Neuronal stem cell (in vitro differentiated cells): Measurements from ENCODE around the gene LOXL3.
A peak's percentile ranks its signal among the peaks of the same experiment; 100 is the strongest.

ENCODE experiments used
- DNase-seq: peaks from one replicate; pipeline ENCODE4 v3.0.0-alpha.2; 2013; ENCODE audit warnings: low spot score
- H2AFZ ChIP-seq: one replicate; pipeline ENCODE4 v1.6.1; 2013; ENCODE audit warnings: mild to moderate bottlenecking, low read length, inconsistent platforms
- H2AK5ac ChIP-seq: 2 replicates; pipeline ENCODE4 v1.6.1; 2013; ENCODE audit warnings: low read depth, mild to moderate bottlenecking, inconsistent platforms, low read length, moderate library complexity, mixed read lengths
- H2BK120ac ChIP-seq: 2 replicates; pipeline ENCODE4 v1.6.1; 2013; ENCODE audit warnings: low read depth, mild to moderate bottlenecking, inconsistent platforms, low read length, moderate library complexity, mixed read lengths
- H2BK12ac ChIP-seq: one replicate; pipeline ENCODE4 v1.6.1; 2013; ENCODE audit warnings: low read length, inconsistent platforms
- H2BK15ac ChIP-seq: 2 replicates; pipeline ENCODE4 v1.6.1; 2013; ENCODE audit warnings: mild to moderate bottlenecking, low read length, inconsistent platforms, mixed read lengths
- H2BK5ac ChIP-seq: one replicate; pipeline ENCODE4 v1.6.1; 2013; ENCODE audit warnings: inconsistent platforms, mild to moderate bottlenecking, low read length, moderate library complexity
- H3K14ac ChIP-seq: one replicate; pipeline ENCODE4 v1.6.1; 2013; ENCODE audit warnings: low read length, inconsistent platforms
- H3K18ac ChIP-seq: 2 replicates; pipeline ENCODE4 v1.6.1; 2013; ENCODE audit warnings: low read length, inconsistent platforms
- H3K23ac ChIP-seq: 2 replicates; pipeline ENCODE4 v1.6.1; 2013; ENCODE audit warnings: low read depth, mild to moderate bottlenecking, mixed read lengths, low read length, inconsistent platforms; ENCODE audit not compliant: poor library complexity
- H3K27ac ChIP-seq: replicated peaks from 3 replicates; pipeline ENCODE4 v1.5.1; 2013; ENCODE audit warnings: low read length, inconsistent platforms
- H3K27me3 ChIP-seq, 3 experiments: 2 replicates each; pipeline ENCODE4 v1.6.1; 2013; ENCODE audit warnings: low read length in 3 of 3, mild to moderate bottlenecking in 2 of 3, inconsistent platforms in 1 of 3, low read depth in 1 of 3, mixed read lengths in 1 of 3, moderate library complexity in 1 of 3; ENCODE audit not compliant: control insufficient read depth in 3 of 3, insufficient read depth in 3 of 3
- H3K36me3 ChIP-seq, 2 donors: replicated peaks in 1 of 2; 2 replicates each; pipeline ENCODE4 v1.6.1; 2013; ENCODE audit warnings: low read length in 2 of 2; ENCODE audit not compliant: control insufficient read depth in 2 of 2, insufficient read depth in 2 of 2
- H3K4ac ChIP-seq: 2 replicates; pipeline ENCODE4 v1.6.1; 2013; ENCODE audit warnings: inconsistent platforms, mild to moderate bottlenecking, low read length, moderate library complexity
- H3K4me1 ChIP-seq, 2 donors: 1 replicate in 1 of 2; 2 replicates in 1 of 2; pipeline ENCODE4 v1.6.1; 2013; ENCODE audit warnings: low read length in 2 of 2, low read depth in 1 of 2; ENCODE audit not compliant: control insufficient read depth in 2 of 2, insufficient read depth in 1 of 2
- H3K4me2 ChIP-seq: one replicate; pipeline ENCODE4 v1.6.1; 2013; ENCODE audit warnings: mild to moderate bottlenecking, low read length, inconsistent platforms; ENCODE audit not compliant: insufficient read depth, poor library complexity, severe bottlenecking
- H3K4me3 ChIP-seq, 2 donors: 2 replicates each; pipeline ENCODE4 v1.5.1; 2013; ENCODE audit warnings: low read length in 2 of 2, mild to moderate bottlenecking in 2 of 2, inconsistent platforms in 1 of 2, moderate library complexity in 1 of 2
- H3K79me1 ChIP-seq: one replicate; pipeline ENCODE4 v1.6.1; 2013; ENCODE audit warnings: low read depth, mild to moderate bottlenecking, inconsistent platforms, low read length, moderate library complexity
- H3K9ac ChIP-seq: one replicate; pipeline ENCODE4 v1.6.1; 2013; ENCODE audit warnings: mild to moderate bottlenecking, low read depth, low read length, inconsistent platforms; ENCODE audit not compliant: poor library complexity
- H3K9me3 ChIP-seq, 2 donors: replicated peaks in 1 of 2; 2 replicates each; pipeline versions ENCODE3 to v1.6.1; 2013; ENCODE audit warnings: low read length in 2 of 2, mild to moderate bottlenecking in 2 of 2, inconsistent platforms in 1 of 2, low read depth in 1 of 2, mixed read lengths in 1 of 2, moderate library complexity in 1 of 2; ENCODE audit not compliant: control insufficient read depth in 2 of 2, insufficient read depth in 1 of 2
- H4K8ac ChIP-seq: one replicate; pipeline ENCODE4 v1.6.1; 2013; ENCODE audit warnings: low read depth, mild to moderate bottlenecking, inconsistent platforms, low read length, moderate library complexity
- H4K91ac ChIP-seq: one replicate; pipeline ENCODE4 v1.6.1; 2013; ENCODE audit warnings: low read length, low read depth, mild to moderate bottlenecking, inconsistent platforms; ENCODE audit not compliant: poor library complexity
- WGBS, 2 donors: extraction: QIAGEN DNeasy Blood & Tissue Kit; methylation state at CpG; one replicate each; pipeline ENCODE4 v1.1.7; 2013; ENCODE audit warnings: missing lambda C conversion rate in 2 of 2, mixed read lengths in 1 of 2; ENCODE audit not compliant: insufficient read length in 2 of 2, insufficient replicate concordance in 1 of 2; ENCODE audit errors: extremely low coverage in 2 of 2; 5-methylcytosine and 5-hydroxymethylcytosine counted together

The LOXL3 gene

DNA sequence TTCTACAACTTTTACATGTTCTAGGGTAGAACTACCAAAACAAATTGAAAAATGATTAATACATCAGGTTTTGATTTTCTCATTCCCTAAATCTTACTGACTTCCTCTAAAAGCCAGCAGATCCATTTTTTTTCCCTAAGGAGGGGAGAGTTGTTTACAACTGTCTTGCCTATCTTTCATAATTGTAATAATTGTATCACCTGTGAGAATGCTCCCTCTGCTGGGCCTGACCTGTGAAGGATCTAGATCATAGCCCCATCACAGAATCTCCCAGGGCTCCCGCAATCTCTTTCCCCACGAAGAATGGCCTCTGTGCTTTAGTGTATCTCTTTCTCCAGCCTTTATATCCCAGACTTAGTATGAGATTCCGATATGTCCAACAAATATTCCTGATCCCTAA, 9.1 kb downstream of the LOXL3 start:
- DNase-seq = no peak
- Histone ChIP-seq H3K27me3 (peaks cover 0 to 20% (median 0%) of the 10 kb centered on the region in 3 experiments), H2BK15ac (no peak overlapping the region), H2AK5ac (no peak overlapping the region), H3K14ac (no peak overlapping the region), H2AFZ (no peak overlapping the region), H4K91ac (no peak overlapping the region), H3K4me3 (no peak overlapping the region), H3K79me1 (no peaks in the 10 kb centered on the region), H2BK5ac (no peak overlapping the region), H3K18ac (no peak overlapping the region), H3K36me3 (peaks cover 0 to 18% of the 10 kb centered on the region in 2 donors), H3K4me2 (no peak overlapping the region), H3K27ac (no peak overlapping the region), H3K23ac (no peak overlapping the region), H4K8ac (no peak overlapping the region), H2BK12ac (no peak overlapping the region), H3K4me1 (peaks cover 0 to 8% of the 10 kb centered on the region in 2 donors), H3K9me3 (no peaks in the 10 kb centered on the region), H3K4ac (no peak overlapping the region), H2BK120ac (no peak overlapping the region), H3K9ac (no peak overlapping the region)
- WGBS, 2 donors = no CpG with 5 or more reads among the region's 3 CpGs

DNA sequence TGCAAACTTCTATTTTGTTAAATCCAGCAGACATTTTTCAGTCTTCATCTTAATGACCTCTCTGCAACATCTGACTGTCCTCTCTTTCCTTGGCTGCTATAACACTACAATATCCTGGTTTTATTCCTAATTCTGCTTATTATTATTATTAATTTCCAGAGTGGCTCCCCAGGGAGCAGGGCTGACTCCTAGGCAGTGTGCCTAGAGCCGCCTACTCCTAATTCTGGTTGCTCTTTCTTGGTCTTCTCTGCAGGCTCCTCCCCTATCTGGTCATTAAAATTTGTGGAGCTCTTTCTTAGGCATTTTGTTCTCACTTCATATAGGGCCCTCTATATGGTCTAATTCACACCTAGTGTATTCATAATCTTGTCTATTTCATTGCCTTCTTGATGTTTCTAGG, 10.8 kb downstream of the LOXL3 start:
- H3K4me2 ChIP-seq = no peak overlapping the region
- H2AFZ ChIP-seq = no peak overlapping the region
- no peak overlapping the region for H2BK12ac ChIP-seq
- H3K9ac ChIP-seq = no peak overlapping the region
- peaks cover 0 to 7% (median 0%) of the 10 kb centered on the region in 3 experiments for H3K27me3 ChIP-seq
- no peak overlapping the region for H2AK5ac ChIP-seq
- H4K91ac ChIP-seq = no peak overlapping the region
- H3K27ac ChIP-seq = no peak overlapping the region
- no peak overlapping the region for H3K14ac ChIP-seq
- no peak overlapping the region for H2BK5ac ChIP-seq
- WGBS, 2 donors = no CpG with 5 or more reads among the region's 1 CpG
- no peak overlapping the region for H2BK15ac ChIP-seq
- no peak overlapping the region for H3K4me3 ChIP-seq
- no peak overlapping the region for H2BK120ac ChIP-seq
- H3K79me1 ChIP-seq = no peaks in the 10 kb centered on the region
- no peak overlapping the region for H4K8ac ChIP-seq
- no peak overlapping the region for H3K23ac ChIP-seq
- no peaks in the 10 kb centered on the region for H3K9me3 ChIP-seq
- H3K4ac ChIP-seq = no peak overlapping the region
- H3K36me3 ChIP-seq = peaks cover 0 to 11% of the 10 kb centered on the region in 2 donors
- H3K18ac ChIP-seq = no peak overlapping the region
- no peak for DNase-seq
- no peaks in the 10 kb centered on the region for H3K4me1 ChIP-seq

DNA sequence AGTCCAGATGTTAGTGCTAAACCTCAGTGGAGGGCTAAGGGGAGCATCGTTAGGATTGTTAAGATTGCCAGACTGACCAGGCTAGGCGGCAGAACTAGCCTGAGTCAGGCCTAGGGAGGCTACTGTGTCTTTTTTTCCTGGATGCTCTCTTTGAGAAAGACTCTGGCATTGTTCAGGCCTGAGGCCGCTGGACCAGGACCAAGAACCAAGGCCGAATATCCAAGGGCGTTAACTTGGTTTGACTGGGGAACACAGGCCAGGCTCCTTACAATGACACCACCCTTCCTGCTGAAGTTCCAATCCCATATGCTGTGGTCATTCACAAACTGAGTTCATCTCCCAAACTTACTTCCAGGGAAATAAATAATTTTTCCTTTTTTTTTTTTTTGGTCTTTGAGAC, 13.5 kb downstream of the LOXL3 start:
- Histone ChIP-seq H4K91ac (no peak overlapping the region), H3K4me1 (no peaks in the 10 kb centered on the region), H3K14ac (no peak overlapping the region), H3K4me3 (no peak overlapping the region), H3K79me1 (no peaks in the 10 kb centered on the region), H2AFZ (no peak overlapping the region), H2BK12ac (no peak overlapping the region), H3K9me3 (no peaks in the 10 kb centered on the region), H2BK15ac (no peak overlapping the region), H3K4me2 (no peak overlapping the region), H3K27ac (no peak overlapping the region), H3K23ac (no peak overlapping the region), H2AK5ac (no peak overlapping the region), H3K18ac (no peak overlapping the region), H3K4ac (no peak overlapping the region), H3K27me3 (no peaks in the 10 kb centered on the region), H2BK120ac (no peak overlapping the region), H3K36me3 (peaks cover 0 to 16% of the 10 kb centered on the region in 2 donors), H3K9ac (no peak overlapping the region), H4K8ac (no peak overlapping the region), H2BK5ac (no peak overlapping the region)
- DNase-seq = no peak
- WGBS, 2 donors = no CpG with 5 or more reads among the region's 5 CpGs

DNA sequence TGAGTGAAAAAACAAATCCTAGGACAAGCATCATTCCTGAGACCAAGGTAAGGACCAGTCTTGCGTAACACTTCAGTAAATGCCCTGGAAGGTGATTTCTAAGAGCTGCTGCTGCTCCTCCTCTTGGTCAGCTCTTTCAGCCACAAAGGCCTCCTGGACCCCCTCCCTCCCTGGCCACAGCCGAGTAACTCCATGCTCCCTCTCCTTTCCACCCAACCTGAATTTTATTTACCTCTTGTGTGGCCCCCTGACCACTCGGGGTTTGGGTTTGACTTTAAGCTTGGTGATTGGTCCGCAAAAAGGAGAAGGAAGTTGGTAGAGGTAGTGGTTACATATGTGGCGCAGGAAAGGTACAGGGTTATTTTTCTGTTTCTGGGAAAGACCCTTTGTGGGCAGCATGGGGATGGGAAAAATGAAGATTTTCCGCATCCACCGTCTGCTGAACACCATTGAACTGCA, 14.8 kb downstream of the LOXL3 start:
- Histone ChIP-seq H3K4me1 (no peaks in the 10 kb centered on the region), H3K18ac (no peak overlapping the region), H3K9ac (no peak overlapping the region), H3K23ac (no peak overlapping the region), H3K4me2 (no peak overlapping the region), H4K91ac (no peak overlapping the region), H3K27me3 (no peaks in the 10 kb centered on the region), H3K9me3 (no peaks in the 10 kb centered on the region), H4K8ac (no peak overlapping the region), H2BK15ac (no peak overlapping the region), H2BK12ac (no peak overlapping the region), H3K4me3 (peak overlapping the region in 1 of 2 donors; percentile 21), H3K14ac (no peak overlapping the region), H3K36me3 (peaks cover 3 to 26% of the 10 kb centered on the region in 2 donors), H3K79me1 (no peaks in the 10 kb centered on the region), H3K4ac (no peak overlapping the region), H2AFZ (no peak overlapping the region), H2BK120ac (no peak overlapping the region), H2AK5ac (no peak overlapping the region), H3K27ac (no peak overlapping the region), H2BK5ac (no peak overlapping the region)
- DNase-seq = no peak
- no CpG with 5 or more reads among the region's 7 CpGs for WGBS, 2 donors
